HG02973 (cell line): Measurements from ENCODE around the gene CDC42SE1.
"Not testable (repeated sequence)": the region's sequence is repeated elsewhere in the genome, so short reads cannot be mapped to it uniquely, and the experiment has no call there.

Source experiments
- ATAC-seq: cut with Tn5 transposase; IDR thresholded peaks from one replicate; pipeline ENCODE4 v1.9.1; 2021; ENCODE audit warnings: moderate library complexity; ENCODE audit not compliant: unreplicated experiment

The CDC42SE1 gene, protein sequence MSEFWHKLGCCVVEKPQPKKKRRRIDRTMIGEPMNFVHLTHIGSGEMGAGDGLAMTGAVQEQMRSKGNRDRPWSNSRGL

DNA sequence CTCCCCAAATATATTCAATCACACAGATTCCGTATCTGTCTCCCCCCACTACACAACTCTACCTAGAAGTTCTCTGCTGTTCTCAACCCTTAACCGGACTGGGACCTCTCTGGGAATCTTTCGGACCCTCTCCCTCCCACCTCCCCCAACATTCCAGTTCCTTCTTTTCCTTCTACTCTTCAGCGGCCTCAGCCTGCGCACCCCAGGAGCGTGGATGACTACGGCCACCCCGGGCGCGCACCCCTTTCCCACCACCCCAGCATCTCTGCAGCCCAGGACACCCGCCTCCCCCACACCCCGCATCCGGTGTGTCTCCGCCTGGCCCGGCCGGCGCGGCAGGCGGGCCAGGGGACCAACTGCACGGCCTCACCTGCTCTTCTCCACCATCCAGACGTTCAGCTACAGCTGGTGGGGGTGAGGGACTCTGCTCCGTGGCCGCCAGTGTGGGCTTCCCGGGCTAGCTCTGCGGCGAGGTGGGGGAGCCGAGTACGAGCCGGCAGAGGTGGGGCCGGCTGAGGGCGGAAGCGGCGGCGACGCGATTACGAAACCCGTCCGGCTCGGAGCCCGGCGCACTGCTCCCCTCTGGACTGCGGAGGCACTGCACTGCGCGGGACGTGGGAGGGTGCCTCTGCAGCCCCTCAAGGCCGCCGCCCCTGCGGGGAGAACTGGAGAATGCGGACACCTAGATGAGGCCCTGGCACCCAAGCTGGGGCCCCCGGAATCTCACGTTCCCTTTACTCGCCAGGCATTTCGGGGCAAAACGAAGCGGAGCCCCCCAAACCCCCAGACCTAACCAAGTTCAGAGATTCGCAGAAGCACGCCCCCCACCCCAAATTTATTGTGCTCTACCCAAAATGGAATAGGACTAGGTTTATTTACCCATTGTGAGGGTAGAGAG, at the start of gene CDC42SE1:
Gene CDC42SE1 (minus strand): TSS at position 514 of the 898 bp plus-strand sequence. CDS start 3,892 bp downstream, outside the sequence.
- ATAC-seq: peak; percentile 71

DNA sequence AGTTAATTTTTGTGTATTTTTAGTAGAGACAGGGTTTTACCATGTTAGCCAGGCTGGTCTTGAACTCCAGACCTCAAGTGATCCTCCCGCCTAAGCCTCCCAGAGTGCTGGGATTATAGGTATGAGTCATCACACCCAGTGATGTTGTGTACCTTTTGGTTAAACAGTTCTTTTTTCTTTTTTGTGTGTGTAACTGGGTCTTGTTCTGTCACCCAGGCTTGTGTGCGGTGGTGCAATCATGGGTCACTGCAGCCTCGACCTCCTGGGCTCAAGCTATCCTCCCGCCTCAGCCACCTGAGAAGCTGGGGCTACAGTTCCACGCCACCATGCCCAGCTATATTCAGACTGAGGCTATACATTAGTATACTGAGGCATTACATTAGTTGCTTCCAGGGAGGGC, 48.9 kb upstream of the CDC42SE1 start:
- no peak for ATAC-seq

DNA sequence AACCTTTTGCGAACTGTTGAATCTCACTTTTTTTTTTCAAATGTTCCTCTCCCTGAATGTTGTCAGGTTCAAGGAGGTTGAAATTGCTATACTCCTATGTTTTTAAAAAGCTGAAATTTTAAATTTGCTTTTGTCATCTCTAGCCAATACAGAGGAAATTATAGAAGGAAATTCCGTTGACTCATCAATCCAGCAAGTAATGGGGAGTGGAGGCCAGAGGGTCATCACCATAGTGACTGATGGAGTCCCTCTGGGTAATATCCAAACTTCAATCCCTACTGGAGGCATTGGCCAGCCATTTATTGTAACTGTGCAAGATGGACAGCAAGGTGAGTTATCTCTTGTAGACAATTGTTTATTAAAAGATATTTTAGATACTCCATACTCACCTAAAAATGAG, 47.5 kb upstream of the CDC42SE1 start:
- ATAC-seq: no peak

DNA sequence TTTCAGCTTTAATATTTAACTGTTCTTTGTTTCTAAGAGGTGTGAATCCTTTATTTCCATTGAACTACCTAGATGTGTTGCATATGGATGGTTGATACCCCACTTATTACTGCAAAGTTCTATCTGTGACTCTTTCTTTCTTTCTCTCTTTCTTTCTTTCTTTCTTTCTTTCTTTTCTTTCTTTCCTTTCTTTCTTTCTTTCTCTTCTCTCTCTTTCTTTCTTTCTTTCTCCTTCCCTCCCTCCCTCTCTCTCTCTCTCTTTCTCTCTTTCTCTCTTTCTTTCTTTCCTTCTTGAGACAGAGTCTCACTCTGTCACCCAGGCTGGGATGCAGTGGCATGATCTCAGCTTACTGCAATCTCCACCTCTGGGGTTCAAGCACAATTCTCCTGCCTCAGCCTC, 45.2 kb upstream of the CDC42SE1 start:
- no peak for ATAC-seq

DNA sequence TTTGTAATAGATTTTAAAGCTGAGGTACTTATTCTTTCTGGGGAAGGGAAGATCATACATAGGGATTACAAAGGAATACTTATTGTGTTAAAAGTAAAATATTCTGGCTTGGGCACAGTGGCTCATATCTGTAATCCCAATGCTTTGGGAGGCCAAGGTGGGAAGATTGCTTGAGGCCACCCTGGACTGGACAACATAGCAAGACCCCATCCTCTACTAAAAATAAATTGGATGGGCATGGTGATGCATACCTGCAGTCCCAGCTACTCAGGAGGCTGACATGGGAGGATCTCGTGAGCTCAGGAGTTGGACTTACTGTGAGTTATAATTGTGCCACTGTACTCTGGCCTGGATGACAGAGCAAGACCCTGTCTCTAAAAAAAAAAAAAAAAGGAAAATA, 38.7 kb upstream of the CDC42SE1 start:
- ATAC-seq: no peak

DNA sequence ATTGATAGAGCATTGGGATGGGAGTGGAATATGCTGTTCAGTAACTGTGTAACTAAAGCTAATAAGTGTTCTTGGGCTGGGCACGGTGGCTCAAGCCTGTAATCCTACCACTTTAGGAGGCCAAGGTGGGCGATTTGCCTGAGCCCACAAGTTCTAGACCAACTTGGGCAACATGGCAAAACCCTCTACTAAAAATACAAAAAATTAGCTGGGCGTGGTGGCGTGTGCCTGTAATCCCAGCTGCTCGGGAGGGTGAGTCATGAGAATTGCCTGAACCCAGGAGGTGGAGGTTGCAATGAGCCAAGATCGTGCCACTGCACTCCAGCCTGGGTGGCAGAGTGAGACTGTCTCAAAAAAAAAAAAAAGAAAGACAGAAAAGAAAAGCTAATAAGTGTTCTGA, 38.0 kb upstream of the CDC42SE1 start:
- ATAC-seq: not testable (repeated sequence)

DNA sequence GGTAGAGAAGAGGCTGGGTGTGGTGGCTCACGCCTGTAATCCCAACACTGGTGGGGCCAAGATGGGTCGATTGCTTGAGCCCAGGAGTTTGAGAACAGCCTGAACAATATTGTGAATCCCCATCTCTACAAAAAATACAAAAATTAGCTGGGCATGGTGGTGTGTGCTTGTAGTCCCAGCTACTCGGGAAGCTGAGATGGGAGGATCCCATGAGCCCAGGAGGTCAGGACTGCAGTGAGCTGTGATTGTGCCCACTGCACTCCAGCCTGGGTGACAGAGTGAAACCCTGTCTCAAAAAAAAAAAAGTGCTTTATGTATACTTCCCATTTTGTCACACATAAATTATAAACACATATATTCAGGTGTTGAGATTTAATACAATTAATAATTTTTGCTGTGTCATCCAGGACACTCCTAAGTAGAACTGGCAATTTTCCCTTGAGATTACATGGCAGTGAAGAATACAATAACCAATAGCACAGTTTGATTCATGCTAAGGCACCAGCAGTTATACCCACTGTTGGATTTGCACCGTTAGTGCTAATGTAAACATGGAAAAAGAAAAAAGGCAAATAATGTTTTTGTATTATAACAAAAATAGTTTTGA, 26.6 kb upstream of the CDC42SE1 start:
- no peak for ATAC-seq

DNA sequence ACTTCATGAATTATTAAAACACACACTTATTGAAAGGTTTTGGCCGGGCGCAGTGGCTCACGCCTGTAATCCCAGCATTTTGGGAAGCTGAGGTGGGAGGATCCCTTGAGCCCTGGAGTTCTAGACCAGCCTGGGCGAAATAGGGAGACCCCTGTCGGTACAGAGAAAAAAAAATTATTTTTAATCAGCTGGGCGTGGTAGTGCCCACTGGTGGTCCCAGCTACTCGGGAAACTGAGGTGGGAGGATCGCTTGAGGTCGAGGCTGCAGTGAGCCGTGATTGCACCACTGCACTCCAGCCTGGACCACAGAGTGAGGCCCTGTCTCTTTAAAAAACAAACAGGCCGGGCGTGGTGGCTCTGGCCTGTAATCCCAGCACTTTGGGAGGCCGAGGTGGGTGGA, 12.8 kb upstream of the CDC42SE1 start:
- ATAC-seq: no peak

DNA sequence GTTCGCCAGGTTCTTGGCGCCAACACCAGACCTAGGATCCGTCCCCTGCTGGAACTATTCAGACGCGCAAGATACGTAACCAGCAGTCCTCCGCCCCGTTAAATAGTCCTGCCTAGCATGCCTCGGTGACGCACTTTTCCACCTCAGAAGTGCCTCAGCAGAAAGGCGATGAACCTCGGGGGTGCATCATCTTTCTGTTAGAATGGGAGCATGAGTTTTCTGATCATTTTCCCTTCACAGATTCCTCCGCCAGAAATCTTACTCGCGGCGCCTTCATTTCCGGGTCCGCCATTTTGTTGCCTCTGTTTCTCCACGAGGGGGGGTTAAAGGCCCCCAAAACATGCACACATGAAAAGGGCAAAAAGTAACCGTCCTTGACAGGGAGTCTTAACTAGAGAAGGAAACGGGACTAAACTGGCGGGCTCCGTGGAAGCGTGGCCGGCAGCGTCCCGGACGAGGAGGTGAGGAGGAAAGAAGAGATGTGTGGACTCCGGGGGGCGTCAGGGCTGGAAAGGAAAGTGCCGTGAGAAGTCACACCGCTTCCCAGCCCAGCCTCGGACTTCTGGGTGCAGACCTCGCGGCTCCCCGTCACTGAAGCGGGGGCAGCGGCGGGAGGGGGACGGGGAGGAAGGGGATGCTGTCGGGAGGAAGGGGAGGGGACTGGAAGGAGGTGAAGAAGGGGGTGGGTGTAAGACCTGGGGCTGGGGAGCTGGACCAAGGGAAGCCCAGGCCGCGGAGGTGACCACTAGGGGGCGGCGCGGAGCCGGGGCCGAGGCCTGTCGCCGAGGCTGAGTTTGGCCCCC, 11.3 kb upstream of the CDC42SE1 start, which contains the start of gene GABPB2:
Gene GABPB2 (plus strand): TSS at position 288 of the 803 bp plus-strand sequence. CDS start 17,429 bp downstream, outside the sequence.
- peak; percentile 67 for ATAC-seq

DNA sequence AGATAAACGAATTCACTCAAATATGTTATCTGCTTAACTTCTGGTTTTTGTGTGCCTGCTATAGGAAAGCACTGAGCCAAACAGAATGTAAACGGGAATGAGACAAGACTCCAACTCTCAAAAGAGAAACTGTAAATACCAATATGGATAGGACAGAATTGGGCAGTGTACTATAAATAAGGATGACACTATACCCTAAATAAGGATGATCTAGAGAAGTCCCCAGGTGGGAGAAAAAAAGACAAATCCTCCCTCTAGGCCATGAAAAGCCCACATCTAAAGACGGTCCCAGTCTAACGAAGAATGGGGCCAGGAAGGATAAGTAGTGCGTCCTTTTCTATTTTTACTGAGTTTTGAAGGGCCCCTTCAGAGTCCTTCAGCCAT, 9.7 kb upstream of the CDC42SE1 start:
- ATAC-seq: no peak

DNA sequence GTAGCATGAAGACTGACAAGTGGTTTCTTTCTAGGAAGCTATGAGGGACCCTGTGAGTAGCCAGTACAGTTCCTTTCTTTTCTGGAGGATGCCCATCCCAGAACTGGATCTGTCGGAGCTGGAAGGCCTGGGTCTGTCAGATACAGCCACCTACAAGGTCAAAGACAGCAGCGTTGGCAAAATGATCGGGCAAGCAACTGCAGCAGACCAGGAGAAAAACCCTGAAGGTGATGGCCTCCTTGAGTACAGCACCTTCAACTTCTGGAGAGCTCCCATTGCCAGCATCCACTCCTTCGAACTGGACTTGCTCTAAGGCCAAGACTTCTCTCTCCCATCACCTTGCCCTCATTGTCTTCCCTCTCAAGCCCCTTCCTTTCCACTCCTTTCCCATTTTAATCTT, 7.8 kb upstream of the CDC42SE1 start:
- ATAC-seq: no peak

DNA sequence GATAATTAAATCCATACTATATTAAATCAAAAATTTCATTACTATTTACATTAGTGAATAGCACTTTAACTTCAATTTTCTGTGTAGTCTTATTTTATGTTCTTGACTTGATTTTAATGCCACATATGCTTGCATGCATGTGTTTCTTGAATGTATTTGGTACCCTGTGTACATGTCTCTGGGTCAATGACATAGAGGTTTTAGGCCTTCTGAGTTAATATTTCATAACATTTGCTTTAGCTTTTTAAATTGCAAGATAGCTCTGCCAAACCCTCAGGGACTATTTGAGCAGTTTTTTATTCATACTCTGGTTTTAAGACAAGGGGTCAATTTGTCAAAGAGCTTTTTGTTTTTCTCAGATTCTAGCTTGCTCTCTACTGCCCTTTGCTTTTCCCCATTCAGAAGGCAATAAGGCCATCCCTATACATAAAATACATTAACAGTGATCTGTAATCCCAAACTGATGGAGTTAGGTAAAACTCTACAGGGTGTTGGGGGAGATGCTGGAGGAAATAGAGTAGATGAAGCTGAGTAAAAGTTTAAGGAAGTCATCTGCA, 5.7 kb upstream of the CDC42SE1 start:
- no peak for ATAC-seq

DNA sequence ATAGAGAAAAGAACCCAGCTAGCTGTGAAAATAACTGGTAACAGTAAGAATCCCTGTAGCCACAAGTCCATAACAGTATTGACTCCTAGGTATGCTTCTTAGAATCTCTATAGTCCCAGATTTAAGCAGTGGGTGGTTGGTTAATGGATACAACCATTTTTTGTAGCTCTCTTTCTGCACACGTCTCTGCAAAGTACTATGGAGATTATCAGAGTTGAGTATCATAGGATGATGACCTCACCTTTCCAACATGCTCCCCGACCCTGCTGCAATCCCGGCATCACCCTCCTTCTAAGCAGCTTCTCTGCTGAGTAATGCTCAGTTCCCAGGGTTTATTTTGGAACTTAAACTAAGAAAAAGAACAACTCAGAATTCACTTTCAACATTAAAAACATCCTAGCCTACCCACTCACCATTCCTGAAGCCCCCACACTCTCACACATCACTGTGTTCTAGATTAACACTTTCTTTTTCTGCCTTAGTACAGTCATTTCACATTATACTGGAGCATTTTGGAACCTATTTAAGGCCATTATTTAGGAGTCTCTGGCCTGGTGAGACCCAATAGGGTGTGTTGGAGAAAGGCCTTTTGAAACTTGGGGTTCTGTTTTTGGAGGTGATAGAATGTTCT, 3.4 kb upstream of the CDC42SE1 start:
- ATAC-seq: no peak

DNA sequence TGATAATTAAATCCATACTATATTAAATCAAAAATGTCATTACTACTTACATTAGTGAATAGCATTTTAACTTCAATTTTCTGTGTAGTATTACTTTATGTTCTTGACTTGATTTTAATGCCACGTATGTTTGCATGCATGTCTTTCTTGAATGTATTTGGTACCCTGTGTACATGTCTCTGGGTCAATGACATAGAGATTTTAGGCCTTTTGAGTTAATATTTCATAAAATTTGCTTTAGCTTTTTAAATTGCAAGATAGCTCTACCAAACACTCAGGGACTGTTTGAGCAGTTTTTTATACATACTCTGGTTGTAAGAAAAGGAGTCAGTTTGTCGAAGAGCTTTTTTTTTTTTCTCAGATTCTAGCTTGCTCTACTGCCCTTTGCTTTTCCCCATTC, 2.3 kb upstream of the CDC42SE1 start:
- no peak for ATAC-seq

DNA sequence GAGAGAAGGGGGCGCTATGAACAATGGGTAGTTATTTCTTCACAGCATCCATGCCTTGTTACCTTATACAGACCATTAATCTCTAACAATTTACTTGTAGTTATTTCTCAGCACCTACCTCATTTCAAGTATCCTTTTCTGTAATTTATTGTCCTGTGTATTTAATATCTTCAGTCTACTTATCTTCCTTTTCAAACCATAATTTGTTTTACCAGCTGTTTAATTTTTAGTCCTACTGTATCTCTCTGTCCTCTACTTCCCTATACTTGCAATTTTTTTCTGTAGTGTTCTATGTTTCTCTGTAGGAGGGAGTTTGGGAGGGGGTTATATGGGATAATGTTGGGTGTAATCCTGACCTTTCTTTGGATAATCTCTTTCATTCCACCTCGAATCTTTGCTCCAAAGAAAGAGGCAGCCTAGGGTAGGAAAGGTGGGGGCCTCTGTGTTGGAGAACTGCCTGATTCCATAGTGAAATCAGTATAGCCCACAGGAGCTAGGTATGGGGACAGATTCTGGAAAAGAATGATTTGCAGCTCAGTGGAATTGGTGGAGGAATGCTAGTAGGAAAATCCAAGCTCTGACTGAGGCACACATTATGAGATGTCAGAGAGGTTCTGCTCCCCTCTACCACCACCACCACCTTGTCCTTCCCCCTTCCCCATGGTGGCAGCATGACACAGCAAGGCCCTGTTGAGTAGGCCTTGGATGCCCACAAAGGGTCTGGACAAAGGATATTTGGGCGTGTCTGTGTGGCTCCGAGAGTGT, 1.4 kb upstream of the CDC42SE1 start:
- ATAC-seq: no peak

DNA sequence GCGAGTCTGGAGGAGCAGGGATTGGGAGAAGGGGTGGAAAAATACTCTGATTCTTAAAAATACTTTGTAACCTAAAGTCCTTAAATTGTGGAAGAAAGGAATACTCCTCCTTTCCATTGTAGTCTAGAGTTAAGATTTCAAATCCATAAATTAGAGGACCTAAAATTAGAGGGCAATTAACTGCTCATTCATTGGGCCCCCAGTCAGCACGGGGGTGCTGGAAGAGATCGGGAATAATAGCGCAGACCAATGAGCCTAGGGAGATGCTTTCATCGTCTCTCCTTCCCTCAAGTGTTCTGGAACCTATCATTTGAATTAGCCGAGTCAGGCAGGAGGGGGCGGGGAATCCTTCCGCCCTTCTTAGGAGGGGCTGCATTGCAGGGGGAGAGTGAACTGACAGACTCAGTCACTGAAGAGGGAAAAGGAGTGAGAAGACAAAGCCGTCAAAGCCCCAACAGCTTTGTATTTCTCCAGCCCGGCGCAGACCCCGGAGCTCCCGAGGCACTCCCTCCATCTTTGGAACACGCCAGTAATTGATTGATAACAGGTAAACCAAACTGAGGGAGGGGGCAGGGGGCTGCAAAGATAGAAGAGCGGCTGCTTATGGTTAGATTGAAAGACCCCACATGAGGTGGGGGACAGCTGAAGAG, 710 bp upstream of the CDC42SE1 start, which contains the start of gene MLLT11:
Gene MLLT11 (plus strand): TSS at position 391 of the 650 bp plus-strand sequence. CDS start 6,828 bp downstream, outside the sequence.
- ATAC-seq: no peak

DNA sequence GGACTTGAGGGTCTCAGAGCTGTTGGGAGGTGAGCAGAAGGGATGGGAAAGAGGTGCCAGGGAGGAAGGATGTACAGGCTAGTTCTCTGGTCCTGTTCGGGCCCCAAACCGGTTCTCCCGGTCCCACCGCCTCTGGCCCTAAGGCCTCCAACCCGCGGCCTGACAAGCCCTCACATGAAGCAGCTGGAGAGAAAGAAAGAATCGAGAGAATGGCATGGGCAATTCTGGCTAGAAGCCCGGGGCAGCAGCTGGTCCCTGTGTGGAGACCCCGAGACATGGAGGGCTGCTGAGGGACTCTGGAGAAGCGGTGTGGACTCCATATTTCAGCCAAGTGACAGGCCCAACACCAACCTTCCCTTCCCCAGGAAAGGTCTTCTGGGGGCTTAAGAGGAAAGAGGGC, 730 bp downstream of the CDC42SE1 start:
- no peak for ATAC-seq

DNA sequence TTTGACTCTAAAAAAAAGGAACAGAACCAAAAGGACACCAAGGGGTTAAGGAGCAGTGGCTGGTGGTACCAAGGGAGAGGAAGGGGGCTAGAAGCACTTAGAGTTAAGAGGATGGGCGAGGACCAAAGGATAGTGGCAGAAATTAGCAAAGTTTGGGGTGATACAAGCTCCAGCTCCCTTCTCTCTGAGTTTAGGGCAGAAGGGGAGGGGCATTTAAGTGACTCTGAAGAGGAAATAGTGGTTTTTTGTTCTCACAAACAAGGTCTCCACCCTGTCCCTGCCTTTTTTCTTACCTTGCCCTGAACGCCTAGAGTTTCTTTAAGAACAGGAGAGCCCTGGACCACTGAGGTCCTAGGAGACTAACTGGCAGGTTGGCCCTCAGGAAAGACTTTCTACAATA, 3.3 kb downstream of the CDC42SE1 start:
- ATAC-seq: no peak

DNA sequence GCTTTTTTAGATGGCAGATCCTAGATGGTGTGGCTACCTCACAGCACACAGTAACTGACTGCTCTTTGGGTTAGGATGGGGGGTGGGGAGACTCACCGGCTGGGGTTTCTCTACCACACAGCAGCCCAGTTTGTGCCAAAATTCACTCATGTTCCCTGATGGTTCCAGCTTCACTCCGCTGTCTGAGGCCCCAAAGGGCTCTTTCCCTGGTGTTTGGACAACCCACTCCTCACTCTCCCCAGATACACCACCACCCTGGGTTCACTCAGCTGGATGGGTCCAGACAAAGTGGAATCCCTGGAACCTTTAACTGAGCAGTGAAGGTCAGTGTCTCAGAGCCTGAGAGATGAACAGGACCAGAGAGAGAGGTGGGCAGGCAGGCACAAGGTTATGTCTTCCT, 3.8 kb downstream of the CDC42SE1 start:
- ATAC-seq: no peak
